GM18867 (cell line): ENCODE measurements around the gene NEGR1.

Experiments
- ATAC-seq: cut with Tn5 transposase; IDR thresholded peaks from one replicate; pipeline ENCODE4 v1.9.1; 2021; ENCODE audit warnings: mild to moderate bottlenecking, moderate library complexity; ENCODE audit not compliant: unreplicated experiment

The NEGR1 gene

GRCh38 chr1:72050551-72050950 lies 231.8 kb downstream of the NEGR1 start:
- ATAC-seq = no peak

GRCh38 chr1:72037745-72038343 lies 244.5 kb downstream of the NEGR1 start:
- ATAC-seq = peak; percentile 83

GRCh38 chr1:72034827-72035226 lies 247.5 kb downstream of the NEGR1 start:
- ATAC-seq = no peak

DNA sequence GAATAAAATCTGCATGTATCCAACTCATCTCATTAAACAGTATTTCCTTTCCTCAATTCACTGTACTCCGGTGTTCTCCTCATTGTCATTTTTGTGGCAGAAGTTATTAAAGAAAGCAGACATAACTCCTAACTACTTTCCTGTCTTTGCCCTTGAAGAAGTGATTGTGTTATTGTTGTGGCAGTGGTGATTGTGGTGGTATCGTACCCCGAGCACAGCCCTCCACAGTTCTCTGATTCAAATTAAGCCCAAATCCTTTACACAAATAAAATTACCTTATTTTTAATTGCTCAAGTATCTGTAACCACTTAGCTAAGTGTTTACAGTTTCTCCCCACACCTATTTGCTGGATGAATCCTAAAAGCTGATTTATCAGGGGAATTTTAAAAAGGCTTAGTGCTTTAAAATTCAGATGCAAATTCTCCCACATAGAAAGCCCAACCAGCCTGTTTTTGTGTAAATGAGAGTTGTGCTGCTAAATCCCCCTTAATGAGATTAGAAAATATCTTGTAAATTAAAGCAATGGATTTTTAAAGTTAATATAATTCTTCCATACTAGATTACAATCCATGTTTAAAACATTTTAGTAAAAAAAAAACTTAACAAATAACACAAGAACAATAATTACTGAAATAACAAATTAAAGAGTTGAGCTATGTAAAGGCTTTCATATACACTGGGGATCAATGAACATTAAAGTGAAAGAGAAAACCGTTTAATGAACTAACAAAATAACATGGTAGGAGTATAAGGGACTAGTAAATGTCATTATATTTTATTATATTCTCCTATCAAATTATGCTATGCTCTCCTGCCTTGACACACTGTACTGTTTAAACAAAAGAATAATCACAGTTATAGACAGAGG lies 259.0 kb downstream of the NEGR1 start:
- no peak for ATAC-seq

DNA sequence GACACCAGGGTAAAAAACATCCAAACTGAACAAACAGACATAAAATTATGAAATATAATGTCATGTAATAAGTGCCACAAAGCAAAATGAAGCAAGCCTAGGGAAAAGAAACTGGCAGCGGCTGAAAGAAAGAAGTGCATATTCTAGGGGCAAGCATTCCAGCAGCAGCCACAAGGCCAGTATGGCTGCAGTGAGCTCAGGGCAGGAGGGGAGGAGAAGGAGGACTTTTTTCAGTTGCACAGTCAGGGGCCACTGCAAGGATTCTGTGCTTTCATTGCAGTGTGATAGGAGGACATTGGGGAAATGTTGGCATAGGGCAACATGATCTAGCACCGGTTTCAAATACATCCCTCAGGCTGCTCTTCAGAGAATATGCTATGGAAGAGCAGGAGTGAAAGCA lies 263.8 kb downstream of the NEGR1 start:
- ATAC-seq = no peak

- ATAC-seq = no peak
These were observed 267.3 kb downstream of the NEGR1 start for GRCh38 chr1:72015006-72015405.

DNA sequence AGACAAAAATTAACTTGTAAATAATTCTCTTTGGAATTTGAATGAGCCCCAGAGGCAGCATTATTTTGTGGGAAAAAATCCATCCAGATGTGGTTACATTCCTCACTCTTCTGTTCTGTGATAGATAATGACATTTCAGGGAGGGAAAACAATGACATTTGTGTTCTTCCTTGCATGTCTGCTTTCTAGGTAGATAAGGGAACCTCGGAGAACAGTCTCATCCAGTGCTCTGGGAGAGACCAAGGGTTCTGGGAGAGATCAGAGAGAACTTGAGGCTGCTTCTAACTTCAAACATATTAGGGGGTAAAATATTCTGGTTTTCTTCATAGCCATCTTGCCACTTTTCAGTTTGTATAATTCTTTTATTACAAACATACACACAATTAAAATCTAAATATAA lies 269.2 kb downstream of the NEGR1 start:
- ATAC-seq = no peak

- ATAC-seq = no peak
These were observed 270.6 kb downstream of the NEGR1 start for GRCh38 chr1:72011721-72012120.

DNA sequence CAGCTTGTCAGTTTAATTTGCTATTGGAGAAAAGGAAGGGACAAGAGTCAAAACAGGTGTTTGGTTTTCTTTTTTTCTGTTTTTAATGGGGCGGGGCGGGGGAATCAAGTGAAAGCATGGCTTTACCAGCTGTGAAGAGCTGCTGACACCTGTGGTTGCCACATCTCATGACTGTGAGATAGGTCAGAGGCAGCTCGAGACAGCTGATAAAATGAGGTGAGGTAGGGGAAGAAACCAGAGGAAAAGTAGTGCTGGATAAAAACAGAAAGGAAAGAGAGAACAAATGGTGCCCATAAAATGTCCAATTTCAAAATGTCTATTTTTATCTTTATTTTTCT lies 272.3 kb downstream of the NEGR1 start:
- ATAC-seq = peak; percentile 61

DNA sequence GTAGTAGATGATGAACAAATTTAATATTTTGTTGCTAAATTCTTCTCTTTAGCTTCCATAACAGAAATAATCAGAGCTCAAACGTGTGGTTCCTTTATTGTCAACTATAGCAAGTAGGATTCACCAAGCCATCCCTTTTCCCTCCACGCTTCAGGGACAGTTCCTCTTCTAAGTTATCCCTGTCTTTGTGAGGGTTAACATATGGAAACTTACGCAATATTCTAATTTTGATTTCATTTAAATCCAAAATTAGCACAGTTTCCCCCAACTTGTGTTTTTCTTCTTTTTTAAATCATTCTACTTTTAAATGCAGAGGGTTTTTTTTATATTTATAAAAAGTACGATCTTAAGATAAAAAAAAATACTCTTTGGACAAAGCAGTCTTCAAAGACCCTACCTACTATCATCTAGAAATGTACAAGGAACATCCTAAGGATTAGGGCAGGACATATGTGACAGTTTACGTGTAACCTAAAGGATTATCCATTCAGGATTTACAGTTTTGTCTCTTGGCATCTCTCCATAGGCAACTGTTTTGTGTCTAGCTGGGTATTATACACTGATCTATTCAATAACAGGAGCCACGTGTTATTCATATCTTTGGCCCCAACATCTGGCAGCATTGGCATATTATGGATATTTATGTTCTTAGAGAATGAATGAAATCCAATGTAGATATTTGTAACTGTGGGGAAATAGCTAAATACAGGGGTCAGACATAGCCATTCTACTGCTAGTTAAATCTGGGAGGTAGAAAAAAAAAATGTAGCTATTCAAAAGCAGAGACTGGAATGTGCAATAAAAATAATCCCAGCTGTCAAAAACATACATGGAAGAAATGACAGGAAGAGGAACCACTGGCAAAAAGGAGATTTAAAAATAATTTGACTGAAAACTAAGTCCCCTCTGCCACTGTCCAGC lies 272.9 kb downstream of the NEGR1 start:
- ATAC-seq = no peak

- ATAC-seq = no peak
These were observed 275.0 kb downstream of the NEGR1 start for GRCh38 chr1:72007312-72007711.

- ATAC-seq = no peak
These were observed 276.2 kb downstream of the NEGR1 start for GRCh38 chr1:72006092-72006491.

DNA sequence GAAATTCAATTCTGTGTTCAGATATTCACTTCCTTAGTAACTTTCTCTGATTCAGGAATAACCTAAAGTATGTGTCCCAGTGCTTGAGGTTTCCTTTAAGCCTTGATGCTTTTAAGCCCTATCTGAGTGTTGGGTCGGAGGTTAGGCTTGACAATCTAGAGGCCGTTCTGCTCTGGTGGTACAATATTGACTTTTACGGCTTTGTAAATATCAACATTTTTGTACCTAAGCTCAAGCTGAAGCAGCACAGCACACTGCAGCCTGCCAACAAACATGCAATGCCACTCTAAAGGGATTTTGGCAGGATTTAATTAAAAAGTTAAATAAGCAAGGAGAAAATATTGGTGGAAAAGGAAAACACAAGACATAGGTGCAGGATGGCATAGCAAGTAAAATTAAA lies 279.2 kb downstream of the NEGR1 start:
- ATAC-seq = no peak

DNA sequence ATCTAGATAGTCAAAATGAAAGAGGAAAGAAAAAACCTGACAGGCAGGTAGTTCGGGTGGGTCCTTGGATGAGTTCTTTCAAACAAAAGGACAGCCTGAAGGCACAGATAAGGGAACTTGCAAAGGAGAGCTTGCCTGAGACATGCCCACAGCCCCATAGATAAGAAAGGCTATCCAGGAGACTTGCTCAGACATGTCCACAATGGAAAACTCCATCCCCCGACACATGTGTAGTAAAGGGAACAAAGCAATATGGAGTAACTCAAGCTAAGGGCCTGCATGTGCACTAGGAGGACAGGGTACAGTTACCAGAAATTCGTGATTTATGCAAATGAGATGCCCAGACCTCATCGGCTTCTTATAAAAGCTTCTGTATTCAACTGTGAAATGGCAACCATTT lies 281.5 kb downstream of the NEGR1 start:
- no peak for ATAC-seq

DNA sequence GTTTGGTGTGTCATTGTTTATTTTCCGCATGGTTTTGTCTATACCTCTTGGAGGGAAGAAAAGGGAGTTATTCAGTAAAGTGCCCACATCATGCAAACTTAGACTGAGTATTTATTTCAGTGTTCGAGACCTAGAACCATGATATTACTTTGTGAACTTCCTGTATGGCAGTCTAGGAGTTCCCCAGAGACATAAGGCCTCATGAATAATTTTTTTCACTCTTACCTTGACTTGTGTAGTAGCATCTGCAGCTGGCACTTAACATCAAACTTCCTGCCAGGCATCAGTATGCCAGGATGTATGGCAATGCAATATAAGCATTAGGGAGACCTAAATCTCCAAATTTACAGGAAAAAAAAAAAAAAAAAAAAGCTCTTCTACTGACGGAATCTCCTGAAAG lies 287.7 kb downstream of the NEGR1 start:
- ATAC-seq = no peak

DNA sequence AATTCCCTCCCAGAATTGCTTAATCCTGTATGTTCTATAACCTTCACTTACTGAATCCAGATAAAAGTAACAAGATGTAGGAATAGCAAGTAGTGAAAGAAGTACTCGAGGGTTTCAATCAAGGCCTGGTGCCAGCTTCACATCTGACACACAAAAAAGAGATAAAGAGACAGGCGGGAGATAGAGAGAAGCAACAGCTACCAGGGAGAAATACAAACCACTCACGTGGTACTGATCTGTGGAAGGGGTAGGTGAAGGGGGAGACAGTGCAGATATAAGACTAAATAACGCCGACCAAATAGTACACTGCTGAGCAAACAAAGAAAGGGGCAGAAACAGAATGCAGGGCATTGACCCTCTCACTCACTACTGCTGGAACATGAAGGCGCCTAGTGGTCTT lies 295.2 kb downstream of the NEGR1 start:
- ATAC-seq = no peak

- ATAC-seq = no peak
These were observed 296.2 kb downstream of the NEGR1 start for GRCh38 chr1:71986160-71986559.

DNA sequence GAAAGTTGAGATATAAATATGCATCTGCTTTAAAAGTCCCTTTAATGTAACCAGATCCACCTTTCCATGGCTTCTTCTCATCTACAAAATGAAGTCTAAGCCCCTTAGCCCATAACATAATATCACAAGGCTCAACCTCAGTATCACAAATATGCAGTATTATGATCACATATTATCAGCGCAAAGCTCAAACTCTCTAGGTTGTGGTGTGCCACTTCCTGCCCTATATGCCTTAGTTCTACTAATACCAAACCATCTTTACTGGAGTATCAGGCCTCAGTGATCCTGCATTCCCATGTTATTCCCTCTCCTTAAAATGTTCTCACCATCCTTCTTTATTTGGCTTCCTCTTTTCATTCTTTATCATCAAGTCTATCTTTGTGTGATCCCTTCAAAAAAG lies 301.8 kb downstream of the NEGR1 start:
- ATAC-seq = no peak

GRCh38 chr1:71979882-71980281 lies 302.5 kb downstream of the NEGR1 start:
- ATAC-seq = no peak

DNA sequence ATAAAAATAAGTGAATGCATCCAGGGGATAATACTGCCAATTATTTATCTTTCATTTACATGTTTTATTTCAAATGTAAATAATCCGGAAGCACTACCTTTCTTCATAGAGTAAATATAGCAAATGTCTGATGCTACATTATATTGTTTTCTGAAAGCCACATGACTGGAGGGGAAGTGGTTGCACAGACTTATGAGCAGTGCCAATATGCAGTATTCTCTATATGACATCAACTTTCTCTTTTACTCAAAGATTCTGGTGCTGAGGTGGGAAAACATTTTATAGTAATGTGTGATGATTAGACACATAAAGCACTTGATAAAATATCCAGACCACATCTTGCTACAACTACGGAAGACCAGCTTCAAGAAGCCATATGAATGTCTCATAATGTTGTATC lies 314.7 kb downstream of the NEGR1 start:
- peak; percentile 58 for ATAC-seq

GRCh38 chr1:71964188-71964587 lies 318.2 kb downstream of the NEGR1 start:
- ATAC-seq = no peak
